Panc1 (cell line): ENCODE measurements around the gene PLOD3.

Source experiments
- POLR2AphosphoS5 ChIP-seq: IDR thresholded peaks from 2 replicates; pipeline ENCODE4 v1.6.1; 2012; ENCODE audit warnings: mild to moderate bottlenecking, low read depth, low read length, moderate library complexity
- TF ChIP-seq, protein P1 (sequence below): fragments of 450-650 bp; IDR thresholded peaks from 2 replicates; pipeline ENCODE4 v1.5.1; 2017; ENCODE audit warnings: mild to moderate bottlenecking
- TF ChIP-seq, protein P2 (sequence below), 2 experiments: IDR thresholded peaks; 2 replicates each; pipeline ENCODE4 v1.6.1; 2011 to 2012; ENCODE audit warnings: low read depth in 2 of 2, control low read depth in 1 of 2, low read length in 1 of 2, mild to moderate bottlenecking in 1 of 2, moderate library complexity in 1 of 2; ENCODE audit not compliant: insufficient read depth in 1 of 2

DNA sequence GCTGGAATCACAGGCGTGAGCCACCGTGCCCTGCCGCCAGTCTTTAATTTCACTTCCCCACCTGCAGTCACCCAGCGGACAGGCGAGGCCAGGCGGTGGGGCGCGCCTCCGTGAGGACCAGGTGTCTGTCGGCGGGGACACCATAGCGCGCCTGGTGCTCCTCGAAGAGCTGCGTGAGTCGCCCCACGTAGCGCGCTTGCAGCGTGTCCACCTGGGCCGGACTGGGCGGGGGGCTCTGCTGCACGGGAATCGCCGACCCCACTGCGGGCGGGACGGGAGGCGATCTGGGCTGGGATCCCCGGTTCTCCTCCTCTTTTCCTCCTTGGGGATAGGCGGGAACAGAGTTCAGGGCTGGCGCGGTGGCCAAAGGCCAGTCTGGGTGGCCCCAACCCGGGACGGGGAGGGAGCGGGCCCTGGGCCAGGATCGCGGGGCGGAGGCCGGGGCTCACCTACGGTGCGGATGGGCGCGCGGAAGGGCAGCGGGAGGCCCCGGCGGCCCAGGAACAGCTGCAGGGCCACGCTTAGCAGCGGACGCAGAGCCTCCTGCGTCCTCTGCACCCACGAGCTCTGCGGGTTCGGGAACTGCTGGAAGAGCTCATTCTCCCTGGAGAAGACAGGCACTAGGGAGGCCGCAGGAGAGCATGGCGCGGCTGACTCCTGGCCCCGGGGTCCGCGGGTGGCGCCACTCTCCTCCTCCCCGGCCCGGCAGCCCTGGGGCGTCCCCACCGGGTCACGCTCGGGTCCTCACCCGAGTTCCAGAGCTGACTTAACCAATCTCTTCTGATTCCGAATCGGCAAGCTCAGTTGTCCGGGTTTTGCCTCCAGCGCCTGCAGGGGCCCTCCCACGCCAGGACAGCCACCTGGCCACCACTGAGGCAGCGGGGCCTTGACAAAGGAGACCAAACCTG is 15.4 kb downstream of the PLOD3 start:
- TF ChIP-seq, protein P1, sequence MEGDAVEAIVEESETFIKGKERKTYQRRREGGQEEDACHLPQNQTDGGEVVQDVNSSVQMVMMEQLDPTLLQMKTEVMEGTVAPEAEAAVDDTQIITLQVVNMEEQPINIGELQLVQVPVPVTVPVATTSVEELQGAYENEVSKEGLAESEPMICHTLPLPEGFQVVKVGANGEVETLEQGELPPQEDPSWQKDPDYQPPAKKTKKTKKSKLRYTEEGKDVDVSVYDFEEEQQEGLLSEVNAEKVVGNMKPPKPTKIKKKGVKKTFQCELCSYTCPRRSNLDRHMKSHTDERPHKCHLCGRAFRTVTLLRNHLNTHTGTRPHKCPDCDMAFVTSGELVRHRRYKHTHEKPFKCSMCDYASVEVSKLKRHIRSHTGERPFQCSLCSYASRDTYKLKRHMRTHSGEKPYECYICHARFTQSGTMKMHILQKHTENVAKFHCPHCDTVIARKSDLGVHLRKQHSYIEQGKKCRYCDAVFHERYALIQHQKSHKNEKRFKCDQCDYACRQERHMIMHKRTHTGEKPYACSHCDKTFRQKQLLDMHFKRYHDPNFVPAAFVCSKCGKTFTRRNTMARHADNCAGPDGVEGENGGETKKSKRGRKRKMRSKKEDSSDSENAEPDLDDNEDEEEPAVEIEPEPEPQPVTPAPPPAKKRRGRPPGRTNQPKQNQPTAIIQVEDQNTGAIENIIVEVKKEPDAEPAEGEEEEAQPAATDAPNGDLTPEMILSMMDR = no peak
- TF ChIP-seq POLR2AphosphoS5 = no peak
- TF ChIP-seq, protein P2, sequence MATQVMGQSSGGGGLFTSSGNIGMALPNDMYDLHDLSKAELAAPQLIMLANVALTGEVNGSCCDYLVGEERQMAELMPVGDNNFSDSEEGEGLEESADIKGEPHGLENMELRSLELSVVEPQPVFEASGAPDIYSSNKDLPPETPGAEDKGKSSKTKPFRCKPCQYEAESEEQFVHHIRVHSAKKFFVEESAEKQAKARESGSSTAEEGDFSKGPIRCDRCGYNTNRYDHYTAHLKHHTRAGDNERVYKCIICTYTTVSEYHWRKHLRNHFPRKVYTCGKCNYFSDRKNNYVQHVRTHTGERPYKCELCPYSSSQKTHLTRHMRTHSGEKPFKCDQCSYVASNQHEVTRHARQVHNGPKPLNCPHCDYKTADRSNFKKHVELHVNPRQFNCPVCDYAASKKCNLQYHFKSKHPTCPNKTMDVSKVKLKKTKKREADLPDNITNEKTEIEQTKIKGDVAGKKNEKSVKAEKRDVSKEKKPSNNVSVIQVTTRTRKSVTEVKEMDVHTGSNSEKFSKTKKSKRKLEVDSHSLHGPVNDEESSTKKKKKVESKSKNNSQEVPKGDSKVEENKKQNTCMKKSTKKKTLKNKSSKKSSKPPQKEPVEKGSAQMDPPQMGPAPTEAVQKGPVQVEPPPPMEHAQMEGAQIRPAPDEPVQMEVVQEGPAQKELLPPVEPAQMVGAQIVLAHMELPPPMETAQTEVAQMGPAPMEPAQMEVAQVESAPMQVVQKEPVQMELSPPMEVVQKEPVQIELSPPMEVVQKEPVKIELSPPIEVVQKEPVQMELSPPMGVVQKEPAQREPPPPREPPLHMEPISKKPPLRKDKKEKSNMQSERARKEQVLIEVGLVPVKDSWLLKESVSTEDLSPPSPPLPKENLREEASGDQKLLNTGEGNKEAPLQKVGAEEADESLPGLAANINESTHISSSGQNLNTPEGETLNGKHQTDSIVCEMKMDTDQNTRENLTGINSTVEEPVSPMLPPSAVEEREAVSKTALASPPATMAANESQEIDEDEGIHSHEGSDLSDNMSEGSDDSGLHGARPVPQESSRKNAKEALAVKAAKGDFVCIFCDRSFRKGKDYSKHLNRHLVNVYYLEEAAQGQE (IDR thresholded peaks at IDR 0.05; ENCODE audit: insufficient read depth in 1 of 2, low read depth in 2 of 2, low read length in 1 of 2) = no peak
